ENCODE measurements around the gene NUDT4B.
"Not testable (repeated sequence)": the region's sequence is repeated elsewhere in the genome, so short reads cannot be mapped to it uniquely, and the experiment has no call there.

Gene NUDT4B

GRCh38 chr1:148761360-148761759 lies 12.8 kb downstream of the NUDT4B start:
- not testable (repeated sequence) for H3K79me2 ChIP-seq (ENCODE audit: insufficient read depth, low read length); H3K27me3 ChIP-seq (ENCODE audit: low read length); H4K20me1 ChIP-seq (ENCODE audit: low read depth, low read length); H2AFZ ChIP-seq (ENCODE audit: low read depth, low read length, severe bottlenecking); H3K9me2 ChIP-seq (replicated peaks; ENCODE audit: insufficient read depth, low read length); H3K36me3 ChIP-seq (ENCODE audit: low read length); H3K27ac ChIP-seq (ENCODE audit: low read depth, low read length); H3K9me3 ChIP-seq (ENCODE audit: insufficient read depth, low read length); H3K4me3 ChIP-seq (ENCODE audit: insufficient read depth, low read length, poor library complexity, severe bottlenecking); H3K4me2 ChIP-seq (ENCODE audit: low read depth, low read length, poor library complexity, severe bottlenecking); H3K9ac ChIP-seq (ENCODE audit: low read length); H3F3A ChIP-seq (ENCODE audit: insufficient read depth)

DNA sequence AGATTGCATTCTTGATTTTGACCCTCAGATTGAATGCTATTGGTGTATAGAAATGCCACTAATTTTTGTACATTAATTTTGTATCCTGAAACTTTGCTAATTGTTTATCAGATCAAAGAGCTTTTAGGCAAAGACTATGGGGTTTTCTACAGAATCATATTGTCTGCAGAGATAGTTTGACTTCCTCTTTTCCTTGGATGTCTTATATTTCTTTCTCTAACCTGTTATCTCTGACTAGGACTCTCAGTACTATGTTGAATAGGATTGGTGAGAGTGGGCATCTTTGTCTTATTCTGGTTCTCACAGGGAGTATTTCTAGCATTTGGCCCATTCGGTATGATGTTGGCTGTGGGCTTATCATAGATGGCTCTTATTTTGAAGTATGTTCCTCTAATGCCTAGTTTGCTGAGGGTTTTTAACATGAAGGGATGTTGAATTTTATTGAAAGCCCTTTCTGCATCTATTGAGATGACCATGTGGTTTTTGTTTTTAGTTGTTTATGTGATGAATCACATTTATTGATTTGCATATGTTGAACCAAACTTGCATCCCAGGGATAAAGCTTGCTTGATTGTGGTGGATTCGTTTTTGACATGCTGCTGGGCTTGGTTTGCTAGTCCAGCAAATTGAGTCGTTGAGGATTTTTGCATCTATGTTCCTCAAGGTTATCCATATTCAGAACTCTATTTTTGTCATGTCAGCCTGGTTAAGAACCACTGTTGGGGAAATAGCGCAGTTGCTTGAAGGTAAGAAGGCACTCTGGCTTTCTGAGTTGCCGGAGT lies 16.9 kb downstream of the NUDT4B start:
- H3K36me3 ChIP-seq (ENCODE audit: low read length); H3K27ac ChIP-seq (ENCODE audit: low read depth, low read length); H3K9ac ChIP-seq (ENCODE audit: low read length); H3K4me3 ChIP-seq (ENCODE audit: insufficient read depth, low read length, poor library complexity, severe bottlenecking); H3K27me3 ChIP-seq (ENCODE audit: low read length); H3K9me3 ChIP-seq (ENCODE audit: insufficient read depth, low read length); H3K9me2 ChIP-seq (replicated peaks; ENCODE audit: insufficient read depth, low read length); H4K20me1 ChIP-seq (ENCODE audit: low read depth, low read length); H3F3A ChIP-seq (ENCODE audit: insufficient read depth); H3K4me2 ChIP-seq (ENCODE audit: low read depth, low read length, poor library complexity, severe bottlenecking); H2AFZ ChIP-seq (ENCODE audit: low read depth, low read length, severe bottlenecking); H3K79me2 ChIP-seq (ENCODE audit: insufficient read depth, low read length): not testable (repeated sequence)

DNA sequence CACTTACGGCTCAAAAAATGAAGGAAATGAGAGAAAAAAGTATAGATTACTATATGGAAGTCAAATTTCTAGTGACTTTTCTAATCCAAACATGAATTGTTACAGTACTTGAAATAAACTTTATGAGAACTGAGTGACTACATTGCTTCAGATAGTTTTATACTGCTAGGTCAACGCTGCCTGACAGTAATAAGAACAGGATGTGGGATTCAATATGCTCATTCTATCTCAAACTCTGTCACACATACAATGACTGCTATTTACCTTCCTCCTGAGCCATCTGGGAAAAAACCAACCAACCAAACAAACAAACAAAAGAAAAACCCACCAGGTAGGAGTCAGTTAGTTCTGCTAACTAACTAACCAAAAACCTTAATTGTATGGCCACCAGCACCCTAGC lies 20.0 kb downstream of the NUDT4B start:
- not testable (repeated sequence) for H3K4me2 ChIP-seq (ENCODE audit: low read depth, low read length, poor library complexity, severe bottlenecking); H3F3A ChIP-seq (ENCODE audit: insufficient read depth); H3K27me3 ChIP-seq (ENCODE audit: low read length); H3K9ac ChIP-seq (ENCODE audit: low read length); H3K4me3 ChIP-seq (ENCODE audit: insufficient read depth, low read length, poor library complexity, severe bottlenecking); H3K9me3 ChIP-seq (ENCODE audit: insufficient read depth, low read length); H3K9me2 ChIP-seq (replicated peaks; ENCODE audit: insufficient read depth, low read length); H3K79me2 ChIP-seq (ENCODE audit: insufficient read depth, low read length); H3K36me3 ChIP-seq (ENCODE audit: low read length); H3K27ac ChIP-seq (ENCODE audit: low read depth, low read length); H2AFZ ChIP-seq (ENCODE audit: low read depth, low read length, severe bottlenecking); H4K20me1 ChIP-seq (ENCODE audit: low read depth, low read length)

DNA sequence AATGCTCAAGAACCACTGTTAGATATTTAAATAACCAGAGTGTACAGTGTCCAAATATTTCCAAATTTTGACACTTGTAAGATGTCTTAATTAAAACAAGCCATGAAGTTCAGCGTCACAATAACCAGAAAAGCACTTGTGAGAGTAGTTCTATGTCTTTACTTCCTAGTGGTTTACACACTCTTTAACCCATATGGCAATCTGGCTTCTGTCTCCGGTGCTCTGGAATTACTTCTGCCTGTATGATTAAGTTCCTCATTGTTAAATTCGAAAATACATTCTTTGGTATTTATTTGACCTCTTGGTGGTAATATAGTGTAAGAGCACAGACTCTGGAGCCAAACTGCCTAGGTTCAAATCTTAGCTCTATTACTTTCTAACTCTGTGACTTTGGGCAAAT lies 20.9 kb downstream of the NUDT4B start:
- not testable (repeated sequence) for H3K27me3 ChIP-seq (ENCODE audit: low read length); H4K20me1 ChIP-seq (ENCODE audit: low read depth, low read length); H3K9ac ChIP-seq (ENCODE audit: low read length); H3K9me3 ChIP-seq (ENCODE audit: insufficient read depth, low read length); H3K4me3 ChIP-seq (ENCODE audit: insufficient read depth, low read length, poor library complexity, severe bottlenecking); H3F3A ChIP-seq (ENCODE audit: insufficient read depth); H3K9me2 ChIP-seq (replicated peaks; ENCODE audit: insufficient read depth, low read length); H2AFZ ChIP-seq (ENCODE audit: low read depth, low read length, severe bottlenecking); H3K79me2 ChIP-seq (ENCODE audit: insufficient read depth, low read length); H3K27ac ChIP-seq (ENCODE audit: low read depth, low read length); H3K36me3 ChIP-seq (ENCODE audit: low read length); H3K4me2 ChIP-seq (ENCODE audit: low read depth, low read length, poor library complexity, severe bottlenecking)

- not testable (repeated sequence) for H3K4me3 ChIP-seq (ENCODE audit: insufficient read depth, low read length, poor library complexity, severe bottlenecking); H3K79me2 ChIP-seq (ENCODE audit: insufficient read depth, low read length); H4K20me1 ChIP-seq (ENCODE audit: low read depth, low read length)
Measured at GRCh38 chr1:148773690-148774089, 25.1 kb downstream of the NUDT4B start.

DNA sequence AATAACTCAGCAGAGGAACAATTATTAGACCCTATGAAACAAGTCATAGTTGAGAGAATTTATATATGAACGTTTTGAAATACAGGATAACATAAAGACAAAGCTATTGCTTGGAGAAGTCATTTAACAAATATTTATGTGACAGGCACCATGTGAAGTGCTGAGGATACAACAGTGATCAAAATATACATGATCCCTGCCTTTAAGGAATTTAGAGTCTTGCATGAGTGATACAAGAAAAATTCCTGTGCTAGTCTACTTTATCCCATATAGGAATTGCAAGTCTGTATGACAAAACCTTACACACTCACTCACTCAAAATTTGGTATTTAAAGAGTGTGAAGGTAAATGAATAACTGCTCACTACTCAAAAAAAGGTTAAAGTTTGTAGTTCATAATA lies 25.5 kb downstream of the NUDT4B start:
- H3K9me2 ChIP-seq (replicated peaks; ENCODE audit: insufficient read depth, low read length); H2AFZ ChIP-seq (ENCODE audit: low read depth, low read length, severe bottlenecking); H3K9ac ChIP-seq (ENCODE audit: low read length); H4K20me1 ChIP-seq (ENCODE audit: low read depth, low read length); H3F3A ChIP-seq (ENCODE audit: insufficient read depth); H3K27me3 ChIP-seq (ENCODE audit: low read length); H3K79me2 ChIP-seq (ENCODE audit: insufficient read depth, low read length); H3K27ac ChIP-seq (ENCODE audit: low read depth, low read length); H3K9me3 ChIP-seq (ENCODE audit: insufficient read depth, low read length); H3K4me2 ChIP-seq (ENCODE audit: low read depth, low read length, poor library complexity, severe bottlenecking); H3K36me3 ChIP-seq (ENCODE audit: low read length); H3K4me3 ChIP-seq (ENCODE audit: insufficient read depth, low read length, poor library complexity, severe bottlenecking): not testable (repeated sequence)

More at GRCh38 chr1:148773690-148774089, 25.1 kb downstream of the NUDT4B start:
- H3K9me3 ChIP-seq (ENCODE audit: insufficient read depth, low read length); H3K4me2 ChIP-seq (ENCODE audit: low read depth, low read length, poor library complexity, severe bottlenecking); H3K27ac ChIP-seq (ENCODE audit: low read depth, low read length); H3K9ac ChIP-seq (ENCODE audit: low read length); H2AFZ ChIP-seq (ENCODE audit: low read depth, low read length, severe bottlenecking); H3K27me3 ChIP-seq (ENCODE audit: low read length); H3K9me2 ChIP-seq (replicated peaks; ENCODE audit: insufficient read depth, low read length); H3K36me3 ChIP-seq (ENCODE audit: low read length); H3F3A ChIP-seq (ENCODE audit: insufficient read depth): not testable (repeated sequence)

DNA sequence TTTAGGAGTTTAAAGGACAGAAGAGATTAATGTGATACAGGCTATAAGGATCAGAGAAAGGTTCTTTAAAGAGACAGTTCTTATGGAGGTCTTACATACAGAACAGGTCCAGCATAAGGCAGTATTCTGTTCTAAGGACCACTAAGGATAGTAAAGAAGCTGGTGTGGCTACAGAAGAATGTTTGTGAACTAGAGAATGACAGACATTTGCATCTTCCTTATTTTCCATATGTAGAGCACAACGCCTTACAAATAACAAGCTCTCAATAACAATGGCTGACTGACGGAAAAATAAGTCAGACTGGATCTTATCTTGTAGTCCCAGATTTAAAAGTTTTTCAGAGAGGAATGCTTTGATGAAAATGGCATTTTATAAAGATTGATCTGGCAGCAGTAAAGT lies 26.7 kb downstream of the NUDT4B start:
- not testable (repeated sequence) for H3K9me2 ChIP-seq (replicated peaks; ENCODE audit: insufficient read depth, low read length); H3K36me3 ChIP-seq (ENCODE audit: low read length); H3F3A ChIP-seq (ENCODE audit: insufficient read depth); H3K9ac ChIP-seq (ENCODE audit: low read length); H3K4me3 ChIP-seq (ENCODE audit: insufficient read depth, low read length, poor library complexity, severe bottlenecking); H3K79me2 ChIP-seq (ENCODE audit: insufficient read depth, low read length); H4K20me1 ChIP-seq (ENCODE audit: low read depth, low read length); H3K27ac ChIP-seq (ENCODE audit: low read depth, low read length); H2AFZ ChIP-seq (ENCODE audit: low read depth, low read length, severe bottlenecking); H3K27me3 ChIP-seq (ENCODE audit: low read length); H3K4me2 ChIP-seq (ENCODE audit: low read depth, low read length, poor library complexity, severe bottlenecking); H3K9me3 ChIP-seq (ENCODE audit: insufficient read depth, low read length)

GRCh38 chr1:148777649-148778048 lies 29.1 kb downstream of the NUDT4B start:
- not testable (repeated sequence) for H3K9me2 ChIP-seq (replicated peaks; ENCODE audit: insufficient read depth, low read length); H3K4me2 ChIP-seq (ENCODE audit: low read depth, low read length, poor library complexity, severe bottlenecking); H3K4me3 ChIP-seq (ENCODE audit: insufficient read depth, low read length, poor library complexity, severe bottlenecking); H3K79me2 ChIP-seq (ENCODE audit: insufficient read depth, low read length); H4K20me1 ChIP-seq (ENCODE audit: low read depth, low read length); H2AFZ ChIP-seq (ENCODE audit: low read depth, low read length, severe bottlenecking); H3F3A ChIP-seq (ENCODE audit: insufficient read depth); H3K9me3 ChIP-seq (ENCODE audit: insufficient read depth, low read length); H3K9ac ChIP-seq (ENCODE audit: low read length); H3K27me3 ChIP-seq (ENCODE audit: low read length); H3K36me3 ChIP-seq (ENCODE audit: low read length); H3K27ac ChIP-seq (ENCODE audit: low read depth, low read length)
